ENCODE results near the gene SLCO1A2. TPM values are rescaled to one million over a fixed set of nuclear protein-coding genes. Genes with fewer than 3 reads are reported as not detected.

SLCO1A2 gene
- total RNA-seq, 1 experiment from 2014 or later: 10.3 TPM

DNA sequence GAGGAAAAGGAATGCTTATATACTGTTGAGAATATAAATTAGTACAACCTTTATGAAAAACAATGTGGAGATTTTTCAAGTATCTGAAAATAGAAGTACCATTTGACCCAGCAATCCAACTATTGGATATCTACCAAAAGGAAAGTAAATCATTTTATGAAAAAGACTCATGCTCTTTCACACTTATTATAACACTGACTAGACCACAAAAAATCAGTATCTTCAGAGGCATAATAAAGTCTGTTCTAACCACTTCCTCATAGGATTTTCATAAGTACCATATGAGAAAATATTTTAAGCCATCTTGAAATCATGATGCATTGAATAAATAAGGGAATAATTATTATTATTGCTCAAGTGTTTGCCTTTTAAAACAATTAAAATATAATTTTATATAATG is 112.9 kb downstream of the SLCO1A2 start:
- Histone ChIP-seq H4K8ac (replicated peaks; ENCODE audit: insufficient read length, low read depth, low read length) (no peak overlapping the region), H3K14ac (ENCODE audit: insufficient read depth, low read length) (no peak overlapping the region), H2BK120ac (ENCODE audit: low read depth, low read length, poor library complexity, severe bottlenecking) (no peak overlapping the region), H3K79me1 (ENCODE audit: insufficient read depth, low read depth, low read length, poor library complexity, severe bottlenecking) (no peaks in the 10 kb centered on the region), H4K91ac (ENCODE audit: insufficient read length, low read depth, low read length) (no peak overlapping the region), H3K9ac (ENCODE audit: extremely low read depth, insufficient read length, low read length) (no peak overlapping the region), H3K4ac (ENCODE audit: low read depth, low read length) (no peak overlapping the region), H2AFZ (ENCODE audit: low read length) (no peak overlapping the region), H3K27me3 (ENCODE audit: insufficient read depth, low read length) (no peaks in the 10 kb centered on the region), H3T11ph (ENCODE audit: low read length) (no peak overlapping the region), H3K18ac (ENCODE audit: insufficient read length, low read depth, low read length) (no peak overlapping the region), H3K23me2 (ENCODE audit: insufficient read length, low read depth, low read length, poor library complexity, severe bottlenecking) (no peaks in the 10 kb centered on the region), H2BK12ac (ENCODE audit: insufficient read length, low read depth, low read length) (no peak overlapping the region), H3K9me3 (ENCODE audit: control insufficient read depth, low read depth, low read length) (no peaks in the 10 kb centered on the region), H3K56ac (ENCODE audit: insufficient read length, low read depth, low read length) (no peak overlapping the region), H3K79me2 (ENCODE audit: insufficient read depth, low read length) (no peaks in the 10 kb centered on the region), H2BK20ac (ENCODE audit: low read depth, low read length, poor library complexity, severe bottlenecking) (no peak overlapping the region), H2BK15ac (ENCODE audit: low read depth, low read length) (no peak overlapping the region), H2BK5ac (ENCODE audit: insufficient read length, low read length) (no peak overlapping the region), H2AK5ac (ENCODE audit: insufficient read length, low read length) (no peak overlapping the region), H3K23ac (ENCODE audit: insufficient read length, low read depth, low read length) (no peak overlapping the region), H4K20me1 (ENCODE audit: control insufficient read depth, insufficient read depth, insufficient read length) (no peaks in the 10 kb centered on the region), H3K27ac (ENCODE audit: insufficient read length, low read depth, low read length) (no peak overlapping the region), H4K5ac (ENCODE audit: insufficient read length, low read depth, low read length) (no peak overlapping the region), H3K4me2 (ENCODE audit: insufficient read depth, insufficient read length, low read length) (no peak overlapping the region), H3K4me1 (ENCODE audit: insufficient read depth, low read length) (no peaks in the 10 kb centered on the region)
- Mint-ChIP-seq H3K4me1 (0 out of 4 replicates have a peak, but pooled peaks cover 0 to 2% of the 10 kb centered on the region in 2 experiments), H3K36me3 (ENCODE audit: insufficient read depth in 1 of 3, low read depth in 3 of 3) (no peaks in the 10 kb centered on the region), H3K27me3 (ENCODE audit: low read depth) (no peaks in the 10 kb centered on the region), H3K9me3 (no peaks in the 10 kb centered on the region), H3K27ac (no peak overlapping the region), H3K4me3 (no peak overlapping the region)
- no peak for DNase-seq
- TF ChIP-seq, protein P1, sequence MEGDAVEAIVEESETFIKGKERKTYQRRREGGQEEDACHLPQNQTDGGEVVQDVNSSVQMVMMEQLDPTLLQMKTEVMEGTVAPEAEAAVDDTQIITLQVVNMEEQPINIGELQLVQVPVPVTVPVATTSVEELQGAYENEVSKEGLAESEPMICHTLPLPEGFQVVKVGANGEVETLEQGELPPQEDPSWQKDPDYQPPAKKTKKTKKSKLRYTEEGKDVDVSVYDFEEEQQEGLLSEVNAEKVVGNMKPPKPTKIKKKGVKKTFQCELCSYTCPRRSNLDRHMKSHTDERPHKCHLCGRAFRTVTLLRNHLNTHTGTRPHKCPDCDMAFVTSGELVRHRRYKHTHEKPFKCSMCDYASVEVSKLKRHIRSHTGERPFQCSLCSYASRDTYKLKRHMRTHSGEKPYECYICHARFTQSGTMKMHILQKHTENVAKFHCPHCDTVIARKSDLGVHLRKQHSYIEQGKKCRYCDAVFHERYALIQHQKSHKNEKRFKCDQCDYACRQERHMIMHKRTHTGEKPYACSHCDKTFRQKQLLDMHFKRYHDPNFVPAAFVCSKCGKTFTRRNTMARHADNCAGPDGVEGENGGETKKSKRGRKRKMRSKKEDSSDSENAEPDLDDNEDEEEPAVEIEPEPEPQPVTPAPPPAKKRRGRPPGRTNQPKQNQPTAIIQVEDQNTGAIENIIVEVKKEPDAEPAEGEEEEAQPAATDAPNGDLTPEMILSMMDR (conservative IDR thresholded peaks at IDR 0.05): no peak

Measured in H9 (cell line).